MM.1S (cell line): ENCODE data around the gene DSCAML1.

ENCODE experiments used
- DNase-seq: peaks from one replicate; pipeline ENCODE4 v3.0.0-alpha.2; 2015
- H2AFZ ChIP-seq: fragments of 300-600 bp; sonication (generic); 2 replicates; pipeline ENCODE4 v1.6.0; 2016; ENCODE audit warnings: antibody characterized with exemption, low read length
- H3F3A ChIP-seq: fragments of 300-600 bp; sonication (generic); 2 replicates; pipeline ENCODE4 v1.6.1; 2016; ENCODE audit warnings: mild to moderate bottlenecking, antibody characterized with exemption, low read length, moderate library complexity, mixed read lengths; ENCODE audit not compliant: insufficient read depth
- H3K27ac ChIP-seq: fragments of 300-600 bp; sonication (generic); 2 replicates; pipeline ENCODE4 v1.5.1; 2016; ENCODE audit warnings: mild to moderate bottlenecking, low read length
- H3K27me3 ChIP-seq: fragments of 300-600 bp; sonication (generic); replicated peaks from 2 replicates; pipeline ENCODE4 v1.6.0; 2016; ENCODE audit warnings: low read length; ENCODE audit not compliant: insufficient read depth
- H3K36me3 ChIP-seq: fragments of 300-600 bp; sonication (generic); replicated peaks from 2 replicates; pipeline ENCODE4 v1.6.1; 2016; ENCODE audit warnings: mild to moderate bottlenecking, low read length, mixed read lengths; ENCODE audit not compliant: insufficient read depth
- H3K4me1 ChIP-seq: fragments of 300-600 bp; sonication (generic); 2 replicates; pipeline ENCODE4 v1.6.1; 2016; ENCODE audit warnings: low read length, mixed read lengths
- H3K4me2 ChIP-seq: fragments of 300-600 bp; sonication (generic); 2 replicates; pipeline ENCODE4 v1.6.0; 2016; ENCODE audit warnings: low read depth, low read length
- H3K4me3 ChIP-seq: fragments of 300-600 bp; sonication (generic); 2 replicates; pipeline ENCODE4 v1.5.1; 2016; ENCODE audit warnings: low read length, mixed read lengths
- H3K79me2 ChIP-seq: fragments of 300-600 bp; sonication (generic); 2 replicates; pipeline ENCODE4 v1.6.1; 2016; ENCODE audit warnings: mixed run types, low read length, mixed read lengths
- H3K9ac ChIP-seq: fragments of 300-600 bp; sonication (generic); 2 replicates; pipeline ENCODE4 v1.6.1; 2016; ENCODE audit warnings: low read length, mixed read lengths
- H3K9me2 ChIP-seq: fragments of 300-600 bp; sonication (generic); replicated peaks from 2 replicates; pipeline ENCODE4 v1.6.1; 2016; ENCODE audit warnings: mild to moderate bottlenecking, low read length, mixed read lengths; ENCODE audit not compliant: insufficient read depth
- H3K9me3 ChIP-seq: fragments of 300-600 bp; sonication (generic); replicated peaks from 2 replicates; pipeline ENCODE4 v1.6.1; 2016; ENCODE audit warnings: mild to moderate bottlenecking, low read length, mixed read lengths; ENCODE audit not compliant: insufficient read depth
- H4K20me1 ChIP-seq: fragments of 300-600 bp; sonication (generic); 2 replicates; pipeline ENCODE4 v1.6.1; 2016; ENCODE audit warnings: mild to moderate bottlenecking, low read length, moderate library complexity, mixed read lengths; ENCODE audit not compliant: insufficient read depth
- EZH2 ChIP-seq: fragments of 300-600 bp; sonication (generic); optimal IDR thresholded peaks from 2 replicates; pipeline ENCODE3; 2017; ENCODE audit warnings: low read depth, mild to moderate bottlenecking, antibody characterized with exemption, low read length, mixed read lengths
- EZH2phosphoT487 ChIP-seq: fragments of 300-600 bp; sonication (generic); IDR thresholded peaks from 2 replicates; pipeline ENCODE4 v1.6.1; 2018; ENCODE audit warnings: antibody characterized with exemption, low read length
- TF ChIP-seq, protein P1 (sequence below): fragments of 300-600 bp; sonication (generic); IDR thresholded peaks from 2 replicates; pipeline ENCODE4 v1.5.1; 2016; ENCODE audit warnings: antibody characterized with exemption, low read length, mixed read lengths

DSCAML1 gene

DNA sequence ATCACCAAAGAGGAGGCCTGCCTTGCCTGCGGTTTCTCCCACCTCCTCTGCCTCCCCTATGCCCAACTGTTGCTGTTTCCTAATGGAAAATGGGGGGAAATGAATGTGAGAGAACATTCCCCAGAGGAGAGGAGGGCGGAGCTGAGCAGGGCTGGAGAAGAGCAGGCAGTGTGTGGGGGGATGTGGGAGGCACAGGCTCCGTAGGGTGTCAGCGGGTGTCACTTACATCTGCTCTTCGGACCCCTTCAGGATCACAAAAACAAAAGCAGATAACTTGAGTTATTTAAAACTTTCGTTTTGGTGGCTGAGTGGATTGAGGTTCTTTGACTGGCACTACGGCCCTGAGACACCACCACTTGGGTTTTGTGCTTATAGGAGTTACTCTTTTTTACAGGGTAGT is 375.5 kb downstream of the DSCAML1 start:
- H3K79me2 ChIP-seq, result no peaks in the 10 kb centered on the region
- H3F3A ChIP-seq, result no peaks in the 10 kb centered on the region
- peaks cover 18% of the 10 kb centered on the region; the same call in 1 of the 2 replicates for H3K27me3 ChIP-seq
- no peaks in the 10 kb centered on the region for H3K4me1 ChIP-seq
- no peak overlapping the region for H2AFZ ChIP-seq
- H3K4me2 ChIP-seq, result no peak overlapping the region
- H3K9me3 ChIP-seq, result no peaks in the 10 kb centered on the region
- no peak for DNase-seq
- no peaks in the 10 kb centered on the region for H3K9me2 ChIP-seq
- no peak overlapping the region for H3K4me3 ChIP-seq
- no peak for TF ChIP-seq EZH2phosphoT487
- TF ChIP-seq, protein P1, sequence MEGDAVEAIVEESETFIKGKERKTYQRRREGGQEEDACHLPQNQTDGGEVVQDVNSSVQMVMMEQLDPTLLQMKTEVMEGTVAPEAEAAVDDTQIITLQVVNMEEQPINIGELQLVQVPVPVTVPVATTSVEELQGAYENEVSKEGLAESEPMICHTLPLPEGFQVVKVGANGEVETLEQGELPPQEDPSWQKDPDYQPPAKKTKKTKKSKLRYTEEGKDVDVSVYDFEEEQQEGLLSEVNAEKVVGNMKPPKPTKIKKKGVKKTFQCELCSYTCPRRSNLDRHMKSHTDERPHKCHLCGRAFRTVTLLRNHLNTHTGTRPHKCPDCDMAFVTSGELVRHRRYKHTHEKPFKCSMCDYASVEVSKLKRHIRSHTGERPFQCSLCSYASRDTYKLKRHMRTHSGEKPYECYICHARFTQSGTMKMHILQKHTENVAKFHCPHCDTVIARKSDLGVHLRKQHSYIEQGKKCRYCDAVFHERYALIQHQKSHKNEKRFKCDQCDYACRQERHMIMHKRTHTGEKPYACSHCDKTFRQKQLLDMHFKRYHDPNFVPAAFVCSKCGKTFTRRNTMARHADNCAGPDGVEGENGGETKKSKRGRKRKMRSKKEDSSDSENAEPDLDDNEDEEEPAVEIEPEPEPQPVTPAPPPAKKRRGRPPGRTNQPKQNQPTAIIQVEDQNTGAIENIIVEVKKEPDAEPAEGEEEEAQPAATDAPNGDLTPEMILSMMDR, result no peak
- TF ChIP-seq EZH2, result no peak
- no peaks in the 10 kb centered on the region for H3K36me3 ChIP-seq
- no peak overlapping the region for H3K9ac ChIP-seq
- no peaks in the 10 kb centered on the region for H4K20me1 ChIP-seq
- no peak overlapping the region for H3K27ac ChIP-seq

DNA sequence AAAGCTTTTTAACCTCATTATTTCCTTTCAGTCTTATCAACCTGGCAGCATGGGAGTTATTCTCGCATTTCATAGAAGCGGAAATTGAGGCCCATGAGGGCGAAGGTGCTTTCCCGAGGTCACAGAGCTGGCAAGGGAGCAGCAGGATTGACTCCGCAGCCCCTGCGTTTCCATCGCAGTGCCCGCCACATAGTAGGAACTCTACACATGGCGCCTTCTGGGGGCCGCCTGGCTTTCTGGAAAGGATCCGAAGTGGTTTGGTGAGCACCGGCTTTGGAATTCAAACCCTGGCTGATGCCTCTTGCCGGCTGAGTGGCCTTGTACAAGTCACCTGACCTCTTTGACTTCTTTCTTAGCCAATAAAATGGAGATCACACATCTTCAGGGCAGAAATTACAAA is 376.0 kb downstream of the DSCAML1 start:
- H3K4me3 ChIP-seq, result no peak overlapping the region
- no peaks in the 10 kb centered on the region for H3K9me2 ChIP-seq
- H3K4me1 ChIP-seq, result no peaks in the 10 kb centered on the region
- no peak for DNase-seq
- H3K27ac ChIP-seq, result no peak overlapping the region
- H3K9me3 ChIP-seq, result no peaks in the 10 kb centered on the region
- no peaks in the 10 kb centered on the region for H3K36me3 ChIP-seq
- no peaks in the 10 kb centered on the region for H3F3A ChIP-seq
- no peaks in the 10 kb centered on the region for H4K20me1 ChIP-seq
- H3K27me3 ChIP-seq, result peaks cover 17% of the 10 kb centered on the region; the same call in 1 of the 2 replicates
- no peak overlapping the region for H3K9ac ChIP-seq
- TF ChIP-seq EZH2 (no peak), EZH2phosphoT487 (no peak)
- TF ChIP-seq, protein P1, result no peak
- no peaks in the 10 kb centered on the region for H3K79me2 ChIP-seq
- no peak overlapping the region for H2AFZ ChIP-seq
- H3K4me2 ChIP-seq, result no peak overlapping the region

DNA sequence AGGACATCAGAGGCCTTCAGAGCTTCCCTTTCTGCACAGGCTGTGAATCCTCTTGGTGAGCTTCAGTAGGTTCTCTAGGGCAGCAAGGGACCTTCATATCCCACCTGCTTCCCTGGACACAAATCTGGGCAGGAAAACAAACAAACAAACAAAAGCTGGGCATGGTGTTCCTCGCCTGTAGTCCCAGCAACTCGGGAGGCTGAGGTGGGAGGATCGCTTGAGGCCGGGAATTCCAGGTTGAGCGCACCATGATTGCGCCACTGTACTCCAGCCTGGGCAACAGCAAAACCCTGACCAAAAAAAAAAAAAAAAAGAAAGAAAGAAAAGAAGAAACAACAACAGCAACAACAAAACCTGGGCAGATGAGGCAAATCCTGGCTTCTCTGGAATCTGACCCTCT is 376.4 kb downstream of the DSCAML1 start:
- H3F3A ChIP-seq, result no peaks in the 10 kb centered on the region
- H3K4me3 ChIP-seq, result no peak overlapping the region
- H3K27me3 ChIP-seq, result peaks cover 17% of the 10 kb centered on the region; the same call in 1 of the 2 replicates
- no peaks in the 10 kb centered on the region for H4K20me1 ChIP-seq
- H3K4me2 ChIP-seq, result no peak overlapping the region
- no peak overlapping the region for H3K27ac ChIP-seq
- H3K79me2 ChIP-seq, result no peaks in the 10 kb centered on the region
- TF ChIP-seq EZH2phosphoT487, result no peak
- TF ChIP-seq, protein P1, result no peak
- no peak for TF ChIP-seq EZH2
- H3K36me3 ChIP-seq, result no peaks in the 10 kb centered on the region
- H3K9me3 ChIP-seq, result no peaks in the 10 kb centered on the region
- no peak overlapping the region for H3K9ac ChIP-seq
- H2AFZ ChIP-seq, result no peak overlapping the region
- no peaks in the 10 kb centered on the region for H3K9me2 ChIP-seq
- no peaks in the 10 kb centered on the region for H3K4me1 ChIP-seq
- DNase-seq, result no peak
